Neural cell (in vitro differentiated cells): ENCODE results near the gene DAAM2. TPM values are rescaled to one million over a fixed set of nuclear protein-coding genes. Genes with fewer than 3 reads are reported as not detected.

ENCODE experiments used
- H2AFZ ChIP-seq: fragments of 200-600, 300-800 bp; sonication (generic), shearing (Covaris generic); 2 replicates; pipeline ENCODE4 v1.6.0; 2014; ENCODE audit warnings: low read depth, mild to moderate bottlenecking, antibody characterized with exemption, low read length, moderate library complexity
- H3F3A ChIP-seq: fragments of 200-600 bp; shearing (Covaris generic); 2 replicates; pipeline ENCODE4 v1.6.1; 2016; ENCODE audit warnings: mild to moderate bottlenecking, moderate library complexity, mixed read lengths, antibody characterized with exemption, low read length; ENCODE audit not compliant: insufficient read depth, poor library complexity, severe bottlenecking
- H3K27ac ChIP-seq: fragments of 200-600, 300-800 bp; sonication (generic), shearing (Covaris generic); 2 replicates; pipeline ENCODE4 v1.5.1; 2014; ENCODE audit warnings: mild to moderate bottlenecking, low read length, moderate library complexity
- H3K27me3 ChIP-seq: fragments of 300-800, 200-600 bp; sonication (generic), shearing (Covaris generic); 2 replicates; pipeline ENCODE4 v1.6.0; 2014; ENCODE audit warnings: mild to moderate bottlenecking, low read depth, low read length, moderate library complexity; ENCODE audit not compliant: insufficient read depth
- H3K36me3 ChIP-seq: fragments of 300-800, 200-600 bp; sonication (generic), shearing (Covaris generic); 2 replicates; pipeline ENCODE4 v1.5.1; 2014; ENCODE audit warnings: mild to moderate bottlenecking, antibody characterized with exemption, low read length, moderate library complexity; ENCODE audit not compliant: insufficient read depth
- H3K4me2 ChIP-seq: fragments of 300-800, 200-600 bp; sonication (generic), shearing (Covaris generic); 2 replicates; pipeline ENCODE4 v1.6.0; 2014; ENCODE audit warnings: mild to moderate bottlenecking, low read length
- H3K4me3 ChIP-seq: fragments of 300-800, 200-600 bp; sonication (generic), shearing (Covaris generic); 2 replicates; pipeline ENCODE4 v1.5.1; 2014; ENCODE audit warnings: mild to moderate bottlenecking, low read length, moderate library complexity
- H3K79me2 ChIP-seq: fragments of 200-600 bp; shearing (Covaris generic); replicated peaks from 2 replicates; pipeline ENCODE4 v1.6.0; 2014; ENCODE audit warnings: mild to moderate bottlenecking, low read length, moderate library complexity; ENCODE audit not compliant: insufficient read depth
- H3K9ac ChIP-seq: fragments of 300-800, 200-600 bp; sonication (generic), shearing (Covaris generic); 2 replicates; pipeline ENCODE4 v1.6.1; 2016; ENCODE audit warnings: mild to moderate bottlenecking, low read length, mixed read lengths
- H3K9me2 ChIP-seq: fragments of 200-600 bp; shearing (Covaris generic); 2 replicates; pipeline ENCODE4 v1.6.1; 2016; ENCODE audit warnings: mild to moderate bottlenecking, low read length, mixed read lengths; ENCODE audit not compliant: insufficient read depth
- H3K9me3 ChIP-seq: fragments of 200-600, 300-800 bp; sonication (generic), shearing (Covaris generic); 2 replicates; pipeline ENCODE4 v1.6.1; 2016; ENCODE audit warnings: mild to moderate bottlenecking, mixed run types, low read length, moderate library complexity, mixed read lengths
- H4K20me1 ChIP-seq: fragments of 200-600 bp; shearing (Covaris generic); 2 replicates; pipeline ENCODE4 v1.6.1; 2016; ENCODE audit warnings: mild to moderate bottlenecking, mixed run types; ENCODE audit not compliant: insufficient read depth
- EP300 ChIP-seq: fragments of 450-650 bp; conservative IDR thresholded peaks from 2 replicates; pipeline ENCODE4 v1.6.1; 2014; ENCODE audit warnings: antibody characterized with exemption, mild to moderate bottlenecking, moderate library complexity; ENCODE audit not compliant: poor library complexity, severe bottlenecking
- EZH2 ChIP-seq: fragments of 200-600, 300-800 bp; shearing (Covaris generic), sonication (generic); IDR thresholded peaks from 2 replicates; pipeline ENCODE4 v1.6.1; 2014; ENCODE audit warnings: antibody characterized with exemption, low read length, borderline replicate concordance, mild to moderate bottlenecking; ENCODE audit not compliant: insufficient read depth, poor library complexity, severe bottlenecking
- MXI1 ChIP-seq: fragments of 450-650 bp; conservative IDR thresholded peaks from 2 replicates; pipeline ENCODE4 v1.6.1; 2014; ENCODE audit warnings: antibody characterized with exemption, mild to moderate bottlenecking; ENCODE audit not compliant: poor library complexity, severe bottlenecking
- POLR2AphosphoS5 ChIP-seq: IDR thresholded peaks from 2 replicates; pipeline ENCODE4 v1.6.1; 2012
- RAD21 ChIP-seq: fragments of 450-650 bp; conservative IDR thresholded peaks from 2 replicates; pipeline ENCODE4 v1.6.1; 2014; ENCODE audit warnings: antibody characterized with exemption, mild to moderate bottlenecking, moderate library complexity
- REST ChIP-seq: IDR thresholded peaks from 2 replicates; pipeline ENCODE4 v1.6.1; 2012; ENCODE audit warnings: borderline replicate concordance
- TAF1 ChIP-seq: IDR thresholded peaks from 2 replicates; pipeline ENCODE4 v1.6.1; 2012; ENCODE audit warnings: low read depth
- polyA plus RNA-seq: library from polyadenylated mRNA; depleted of rRNA; stranded (reverse); fragments of >200 nt; gene quantifications from 2 replicates; pipeline ENCODE4 v1.2.3, GENCODE V29; 2014
- TF ChIP-seq, protein P1 (sequence below): fragments of 450-650 bp; IDR thresholded peaks from 2 replicates; pipeline ENCODE4 v1.5.1; 2014; ENCODE audit warnings: antibody characterized with exemption, mild to moderate bottlenecking, moderate library complexity; ENCODE audit not compliant: poor library complexity, severe bottlenecking

The DAAM2 gene
- polyA plus RNA-seq, 1 donor from 2014 or later: 1.2 TPM

- Histone ChIP-seq H3F3A (no peaks in the 10 kb centered on the region), H3K79me2 (no peaks in the 10 kb centered on the region), H4K20me1 (no peaks in the 10 kb centered on the region), H3K9ac (no peak overlapping the region), H3K9me2 (no peaks in the 10 kb centered on the region), H3K4me3 (no peak overlapping the region), H3K9me3 (no peaks in the 10 kb centered on the region), H3K27ac (no peak overlapping the region), H3K36me3 (no peaks in the 10 kb centered on the region), H2AFZ (no peak overlapping the region), H3K27me3 (no peaks in the 10 kb centered on the region), H3K4me2 (no peak overlapping the region)
- TF ChIP-seq EZH2 (no peak), EP300 (no peak), RAD21 (no peak), MXI1 (no peak)
- TF ChIP-seq, protein P1, sequence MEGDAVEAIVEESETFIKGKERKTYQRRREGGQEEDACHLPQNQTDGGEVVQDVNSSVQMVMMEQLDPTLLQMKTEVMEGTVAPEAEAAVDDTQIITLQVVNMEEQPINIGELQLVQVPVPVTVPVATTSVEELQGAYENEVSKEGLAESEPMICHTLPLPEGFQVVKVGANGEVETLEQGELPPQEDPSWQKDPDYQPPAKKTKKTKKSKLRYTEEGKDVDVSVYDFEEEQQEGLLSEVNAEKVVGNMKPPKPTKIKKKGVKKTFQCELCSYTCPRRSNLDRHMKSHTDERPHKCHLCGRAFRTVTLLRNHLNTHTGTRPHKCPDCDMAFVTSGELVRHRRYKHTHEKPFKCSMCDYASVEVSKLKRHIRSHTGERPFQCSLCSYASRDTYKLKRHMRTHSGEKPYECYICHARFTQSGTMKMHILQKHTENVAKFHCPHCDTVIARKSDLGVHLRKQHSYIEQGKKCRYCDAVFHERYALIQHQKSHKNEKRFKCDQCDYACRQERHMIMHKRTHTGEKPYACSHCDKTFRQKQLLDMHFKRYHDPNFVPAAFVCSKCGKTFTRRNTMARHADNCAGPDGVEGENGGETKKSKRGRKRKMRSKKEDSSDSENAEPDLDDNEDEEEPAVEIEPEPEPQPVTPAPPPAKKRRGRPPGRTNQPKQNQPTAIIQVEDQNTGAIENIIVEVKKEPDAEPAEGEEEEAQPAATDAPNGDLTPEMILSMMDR: no peak
These were observed 35.6 kb upstream of the DAAM2 start for GRCh38 chr6:39756582-39756981.

GRCh38 chr6:39758905-39759605 lies 33.1 kb upstream of the DAAM2 start:
- H3F3A ChIP-seq: no peaks in the 10 kb centered on the region
- no peaks in the 10 kb centered on the region for H3K9me2 ChIP-seq
- no peak overlapping the region for H3K4me2 ChIP-seq
- peak overlapping the region; percentile 14 for H3K4me3 ChIP-seq
- H3K9ac ChIP-seq: no peak overlapping the region
- H2AFZ ChIP-seq: no peak overlapping the region
- TF ChIP-seq POLR2AphosphoS5: peak; percentile 77
- TF ChIP-seq REST: no peak
- TF ChIP-seq, protein P1: no peak
- peak; percentile 78 for TF ChIP-seq EP300
- peak; percentile 41 for TF ChIP-seq MXI1
- TF ChIP-seq TAF1: no peak
- TF ChIP-seq RAD21: peak; percentile 30
- no peaks in the 10 kb centered on the region for H3K79me2 ChIP-seq
- H3K27me3 ChIP-seq: no peaks in the 10 kb centered on the region
- H3K36me3 ChIP-seq: no peaks in the 10 kb centered on the region
- H4K20me1 ChIP-seq: no peaks in the 10 kb centered on the region
- H3K9me3 ChIP-seq: no peaks in the 10 kb centered on the region
- H3K27ac ChIP-seq: peak overlapping the region; percentile 52
